Panc1 (cell line): Measurements from ENCODE around the gene TM4SF20. TPM values are rescaled to one million over a fixed set of nuclear protein-coding genes. Genes with fewer than 3 reads are reported as not detected.

Experiments used
- ATAC-seq: fragments of 200-7000 bp; cut with Tn5 transposase; 2 replicates; pipeline ENCODE4 v1.9.1; 2020; ENCODE audit warnings: mild to moderate bottlenecking, moderate library complexity
- BruUV-seq: library from RNA; stranded (reverse); fragments of 400-500 nt; replicated peaks from 2 replicates; lab custom pipeline; 2021; lab: Mats Ljungman, UMichigan
- CTCF ChIA-PET: fragments of 300-600 bp; sonication (Branson Sonifier 250); formaldehyde crosslinking; loops from one replicate; lab custom pipeline; 2022; ENCODE audit warnings: antibody characterized with exemption; lab: Charles Lee
- POLR2A ChIA-PET: fragments of 300-600 bp; sonication (Branson Sonifier 250); formaldehyde crosslinking; loops from one replicate; lab custom pipeline; 2022; ENCODE audit warnings: antibody characterized with exemption; lab: Charles Lee
- DNase-seq: peaks from one replicate; pipeline ENCODE4 v3.0.0-alpha.2; 2010; ENCODE audit warnings: low read depth, low spot score
- H3K27ac ChIP-seq: 2 replicates; pipeline ENCODE4 v1.5.1; 2011; ENCODE audit warnings: mild to moderate bottlenecking, low read length, inconsistent platforms
- H3K27me3 ChIP-seq: fragments of 200-500 bp; sonication (Bioruptor generic); 2 replicates; pipeline ENCODE4 v1.6.0; 2014; ENCODE audit warnings: low read length, inconsistent platforms; ENCODE audit not compliant: control insufficient read depth, insufficient read depth
- H3K36me3 ChIP-seq: fragments of 200-500 bp; sonication (Bioruptor generic); 2 replicates; pipeline ENCODE4 v1.5.1; 2014; ENCODE audit warnings: inconsistent platforms, mild to moderate bottlenecking, low read length, moderate library complexity; ENCODE audit not compliant: control insufficient read depth, insufficient read depth
- H3K4me1 ChIP-seq: 2 replicates; pipeline ENCODE4 v1.5.1; 2011; ENCODE audit warnings: inconsistent platforms, mild to moderate bottlenecking, low read length, moderate library complexity; ENCODE audit not compliant: control insufficient read depth, insufficient read depth
- H3K4me3 ChIP-seq, 2 experiments: 2 replicates each; pipeline ENCODE4 v1.5.1; 2011 to 2012; ENCODE audit warnings: low read depth in 2 of 2, low read length in 2 of 2, mild to moderate bottlenecking in 2 of 2, inconsistent platforms in 1 of 2, moderate library complexity in 1 of 2
- H3K9me3 ChIP-seq: fragments of 200-500 bp; sonication (Bioruptor generic); 2 replicates; pipeline ENCODE4 v1.5.1; 2014; ENCODE audit warnings: low read depth, mild to moderate bottlenecking, inconsistent platforms, low read length, moderate library complexity; ENCODE audit not compliant: control insufficient read depth, insufficient read depth
- CTCF ChIP-seq: fragments of 450-650 bp; IDR thresholded peaks from 2 replicates; pipeline ENCODE4 v1.5.1; 2017; ENCODE audit warnings: mild to moderate bottlenecking
- POLR2AphosphoS5 ChIP-seq: IDR thresholded peaks from 2 replicates; pipeline ENCODE4 v1.6.1; 2012; ENCODE audit warnings: mild to moderate bottlenecking, low read depth, low read length, moderate library complexity
- REST ChIP-seq, 2 experiments: IDR thresholded peaks; 2 replicates each; pipeline ENCODE4 v1.6.1; 2011 to 2012; ENCODE audit warnings: low read depth in 2 of 2, control low read depth in 1 of 2, low read length in 1 of 2, mild to moderate bottlenecking in 1 of 2, moderate library complexity in 1 of 2; ENCODE audit not compliant: insufficient read depth in 1 of 2
- SIN3A ChIP-seq: IDR thresholded peaks from 2 replicates; pipeline ENCODE4 v1.6.1; 2012; ENCODE audit warnings: low read depth, mild to moderate bottlenecking, low read length, moderate library complexity, borderline replicate concordance; ENCODE audit not compliant: insufficient read depth
- TCF7L2 ChIP-seq: IDR thresholded peaks from 2 replicates; pipeline ENCODE4 v1.6.1; 2011; ENCODE audit warnings: mild to moderate bottlenecking, low read depth, low read length, inconsistent platforms
- in situ Hi-C: cut with HindIII; loops from 2 replicates; pipeline ENCODE4 v1.10.0; 2016; ENCODE audit warnings: low sequenced_read_pairs, low pct_unique_long_range_greater_than_20kb
- intact Hi-C: fragments of 100-400 bp; cut with micrococcal nuclease; formaldehyde crosslinking; loops from one replicate; pipeline ENCODE4 v1.10.0; 2022; ENCODE audit not compliant: unreplicated experiment
- total RNA-seq: library from RNA; stranded (reverse); gene quantifications from one replicate; pipeline ENCODE4 v1.2.1, GENCODE V29; 2021; ENCODE audit not compliant: unreplicated experiment

Gene TM4SF20
- total RNA-seq, 1 experiment from 2014 or later = not detected

- intact Hi-C loops (no loop called here), in situ Hi-C loops (no loop called here)
- ChIA-PET CTCF (no interaction called here), POLR2A (interaction anchor here (0.7 kb wide), 1 partner anchor 132 kb away, joined by 5 read pairs; no protein-coding TSS in a partner anchor)
- H3K36me3 ChIP-seq = peaks cover 2% of the 10 kb centered on the region; the same call in 1 of the 2 replicates
- no peaks in the 10 kb centered on the region for H3K27me3 ChIP-seq
- no peak for DNase-seq
- H3K4me1 ChIP-seq = no peaks in the 10 kb centered on the region
- no peak overlapping the region for H3K27ac ChIP-seq
- no peak overlapping the region for H3K4me3 ChIP-seq
- BruUV-seq = no TSS peak
- no peak for ATAC-seq
- TF ChIP-seq REST (IDR thresholded peaks at IDR 0.05; ENCODE audit: insufficient read depth in 1 of 2, low read depth in 2 of 2, low read length in 1 of 2) (no peak), SIN3A (no peak), TCF7L2 (no peak), CTCF (no peak; the same call in 1 of the 2 replicates), POLR2AphosphoS5 (no peak)
- H3K9me3 ChIP-seq = no peaks in the 10 kb centered on the region
Measured at GRCh38 chr2:227347117-227347516, 32.0 kb downstream of the TM4SF20 start.

GRCh38 chr2:227344231-227344630 lies 34.9 kb downstream of the TM4SF20 start:
- Histone ChIP-seq H3K27ac (no peak overlapping the region), H3K4me3 (no peak overlapping the region), H3K4me1 (no peaks in the 10 kb centered on the region), H3K27me3 (no peaks in the 10 kb centered on the region), H3K9me3 (no peaks in the 10 kb centered on the region), H3K36me3 (peaks cover 12% of the 10 kb centered on the region)
- ChIA-PET CTCF (no interaction called here), POLR2A (interaction anchor here (0.6 kb wide), 1 partner anchor 16 kb away, joined by 6 read pairs; no protein-coding TSS in a partner anchor)
- no peak for TF ChIP-seq TCF7L2
- TF ChIP-seq CTCF = no peak
- TF ChIP-seq POLR2AphosphoS5 = no peak
- TF ChIP-seq REST (IDR thresholded peaks at IDR 0.05; ENCODE audit: insufficient read depth in 1 of 2, low read depth in 2 of 2, low read length in 1 of 2) = no peak
- no peak for TF ChIP-seq SIN3A
- BruUV-seq = no TSS peak
- no peak for DNase-seq
- in situ Hi-C loops = no loop called here
- no peak for ATAC-seq
- intact Hi-C loops = no loop called here
